ENCODE measurements around the gene MRE11.

Gene MRE11

GRCh38 chr11:94525546-94526324 is 32.1 kb upstream of the MRE11 start:
- H4K20me1 ChIP-seq (ENCODE audit: control insufficient read depth, insufficient read depth, low read depth, low read length): no peaks in the 10 kb centered on the region
- H3K4me3 ChIP-seq (ENCODE audit: low read length): no peak overlapping the region
- H3K4me2 ChIP-seq (ENCODE audit: low read length): no peak overlapping the region
- no peaks in the 10 kb centered on the region for H3K4me1 ChIP-seq (ENCODE audit: control insufficient read depth, low read length)
- H3K27ac ChIP-seq (ENCODE audit: low read depth, low read length): no peak overlapping the region
- no peaks in the 10 kb centered on the region for H3K79me2 ChIP-seq (ENCODE audit: control insufficient read depth, low read length)
- H3F3A ChIP-seq (ENCODE audit: control insufficient read depth, insufficient read depth): no peaks in the 10 kb centered on the region
- H3K9me2 ChIP-seq (replicated peaks; ENCODE audit: control insufficient read depth, low read length): no peaks in the 10 kb centered on the region
- TF ChIP-seq EZH2phosphoT487 (IDR thresholded peaks at IDR 0.05; ENCODE audit: borderline replicate concordance, low read length) (no peak), CTCF (IDR thresholded peaks at IDR 0.05; ENCODE audit: low read depth, low read length, poor library complexity, severe bottlenecking) (no peak)
- peaks cover 2% of the 10 kb centered on the region; the same call in 1 of the 2 replicates for H3K27me3 ChIP-seq (ENCODE audit: control insufficient read depth, low read length)
- no peaks in the 10 kb centered on the region for H3K9me3 ChIP-seq (ENCODE audit: control insufficient read depth, insufficient read depth, low read length)
- H3K36me3 ChIP-seq (ENCODE audit: control insufficient read depth, low read length): no peaks in the 10 kb centered on the region

GRCh38 chr11:94524341-94524740 is 30.7 kb upstream of the MRE11 start:
- H3K4me2 ChIP-seq (ENCODE audit: low read length): no peak overlapping the region
- TF ChIP-seq EZH2phosphoT487 (IDR thresholded peaks at IDR 0.05; ENCODE audit: borderline replicate concordance, low read length) (no peak), CTCF (IDR thresholded peaks at IDR 0.05; ENCODE audit: low read depth, low read length, poor library complexity, severe bottlenecking) (no peak)

GRCh38 chr11:94521684-94522083 is 28.0 kb upstream of the MRE11 start:
- TF ChIP-seq CTCF (IDR thresholded peaks at IDR 0.05; ENCODE audit: low read depth, low read length, poor library complexity, severe bottlenecking): peak; percentile 32
- TF ChIP-seq EZH2phosphoT487 (IDR thresholded peaks at IDR 0.05; ENCODE audit: borderline replicate concordance, low read length): no peak
- H3K27ac ChIP-seq (ENCODE audit: low read depth, low read length): no peak overlapping the region
- H3K4me2 ChIP-seq (ENCODE audit: low read length): no peak overlapping the region
- no peaks in the 10 kb centered on the region for H3K9me3 ChIP-seq (ENCODE audit: control insufficient read depth, insufficient read depth, low read length)
- no peaks in the 10 kb centered on the region for H4K20me1 ChIP-seq (ENCODE audit: control insufficient read depth, insufficient read depth, low read depth, low read length)
- no peaks in the 10 kb centered on the region for H3F3A ChIP-seq (ENCODE audit: control insufficient read depth, insufficient read depth)
- H3K79me2 ChIP-seq (ENCODE audit: control insufficient read depth, low read length): no peaks in the 10 kb centered on the region
- H3K9me2 ChIP-seq (replicated peaks; ENCODE audit: control insufficient read depth, low read length): no peaks in the 10 kb centered on the region
- no peaks in the 10 kb centered on the region for H3K4me1 ChIP-seq (ENCODE audit: control insufficient read depth, low read length)
- H3K27me3 ChIP-seq (ENCODE audit: control insufficient read depth, low read length): peaks cover 2% of the 10 kb centered on the region; the same call in 1 of the 2 replicates
- H3K4me3 ChIP-seq (ENCODE audit: low read length): no peak overlapping the region
- H3K36me3 ChIP-seq (ENCODE audit: control insufficient read depth, low read length): no peaks in the 10 kb centered on the region

More at GRCh38 chr11:94524341-94524740, 30.7 kb upstream of the MRE11 start:
- Histone ChIP-seq H3K79me2 (ENCODE audit: control insufficient read depth, low read length) (no peaks in the 10 kb centered on the region), H3K9me2 (replicated peaks; ENCODE audit: control insufficient read depth, low read length) (no peaks in the 10 kb centered on the region), H3K4me1 (ENCODE audit: control insufficient read depth, low read length) (no peaks in the 10 kb centered on the region), H3K36me3 (ENCODE audit: control insufficient read depth, low read length) (no peaks in the 10 kb centered on the region), H3K27me3 (ENCODE audit: control insufficient read depth, low read length) (peaks cover 2% of the 10 kb centered on the region; the same call in 1 of the 2 replicates), H4K20me1 (ENCODE audit: control insufficient read depth, insufficient read depth, low read depth, low read length) (no peaks in the 10 kb centered on the region), H3F3A (ENCODE audit: control insufficient read depth, insufficient read depth) (no peaks in the 10 kb centered on the region), H3K27ac (ENCODE audit: low read depth, low read length) (no peak overlapping the region), H3K9me3 (ENCODE audit: control insufficient read depth, insufficient read depth, low read length) (no peaks in the 10 kb centered on the region), H3K4me3 (ENCODE audit: low read length) (no peak overlapping the region)
